Measurements from ENCODE around the gene KIAA1755.

- no peak for TF ChIP-seq CTCF (IDR thresholded peaks at IDR 0.05)
- TF ChIP-seq POLR2A (IDR thresholded peaks at IDR 0.05) = no peak
These were observed 83.3 kb downstream of the KIAA1755 start for GRCh38 chr20:38177201-38177600.

Measured in heart left ventricle (tissue), 13 donors.